Smooth muscle cell (in vitro differentiated cells): ENCODE results near the gene LMO1. TPM values are rescaled to one million over a fixed set of nuclear protein-coding genes. Genes with fewer than 3 reads are reported as not detected.

Experiments
- DNase-seq: peaks from one replicate; lab custom pipeline; 2025; ENCODE audit not compliant: unreplicated experiment; lab: John Stamatoyannopoulos, UW
- H2AFZ ChIP-seq: fragments of 200-600 bp; sonication (generic); 2 replicates; pipeline ENCODE4 v1.6.0; 2016; ENCODE audit warnings: antibody characterized with exemption, low read depth, mild to moderate bottlenecking
- H3F3A ChIP-seq: fragments of 200-600 bp; sonication (generic); 2 replicates; pipeline ENCODE4 v1.6.0; 2017; ENCODE audit warnings: antibody characterized with exemption, low read depth
- H3K27ac ChIP-seq: fragments of 200-600 bp; sonication (generic); 2 replicates; pipeline ENCODE4 v1.5.1; 2016; ENCODE audit warnings: low read depth, mild to moderate bottlenecking
- H3K27me3 ChIP-seq: fragments of 200-600 bp; sonication (generic); 2 replicates; pipeline ENCODE4 v1.6.1; 2016; ENCODE audit warnings: low read depth, mild to moderate bottlenecking
- H3K36me3 ChIP-seq: fragments of 200-600 bp; sonication (generic); 2 replicates; pipeline ENCODE4 v1.5.1; 2016; ENCODE audit warnings: low read depth
- H3K4me1 ChIP-seq: fragments of 200-600 bp; sonication (generic); 2 replicates; pipeline ENCODE4 v1.5.1; 2016; ENCODE audit warnings: low read depth
- H3K4me2 ChIP-seq: fragments of 200-600 bp; sonication (generic); 2 replicates; pipeline ENCODE4 v1.6.0; 2016; ENCODE audit warnings: mild to moderate bottlenecking
- H3K4me3 ChIP-seq: fragments of 200-600 bp; sonication (generic); 2 replicates; pipeline ENCODE4 v1.5.1; 2016; ENCODE audit warnings: mild to moderate bottlenecking
- H3K79me2 ChIP-seq: fragments of 200-600 bp; sonication (generic); 2 replicates; pipeline ENCODE4 v1.6.0; 2016; ENCODE audit warnings: low read depth, mild to moderate bottlenecking
- H3K9ac ChIP-seq: fragments of 200-600 bp; sonication (generic); 2 replicates; pipeline ENCODE4 v1.6.0; 2016; ENCODE audit warnings: low read depth
- H3K9me3 ChIP-seq: fragments of 200-600 bp; sonication (generic); replicated peaks from 2 replicates; pipeline ENCODE4 v1.5.1; 2016; ENCODE audit warnings: low read depth
- H4K20me1 ChIP-seq: fragments of 200-600 bp; sonication (generic); 2 replicates; pipeline ENCODE4 v1.6.0; 2016; ENCODE audit warnings: low read depth
- CTCF ChIP-seq: fragments of 200-600 bp; sonication (generic); IDR thresholded peaks from 2 replicates; pipeline ENCODE4 v1.5.1; 2017; ENCODE audit warnings: borderline replicate concordance, mild to moderate bottlenecking, antibody characterized with exemption; ENCODE audit not compliant: insufficient read depth, poor library complexity, severe bottlenecking
- WGBS: methylation state at CpG from one replicate; pipeline ENCODE4 v1.1.7; 2016; ENCODE audit warnings: low lambda C conversion rate; 5-methylcytosine and 5-hydroxymethylcytosine counted together
- polyA plus RNA-seq: library from polyadenylated mRNA; unstranded; fragments of >200 nt; fragmentation: Nextera tagmentation; extraction: Ambion mirVana; gene quantifications from 2 replicates; pipeline ENCODE4 v1.2.1, GENCODE V29; 2016
- total RNA-seq: library from RNA; depleted of rRNA; stranded (reverse); fragments of >200 nt; gene quantifications from 2 replicates; pipeline ENCODE4 v1.2.3, GENCODE V29; 2014

The LMO1 gene
- total and polyA plus RNA-seq, 2 experiments from 2014 or later, result 1.1 to 1.6 TPM

DNA sequence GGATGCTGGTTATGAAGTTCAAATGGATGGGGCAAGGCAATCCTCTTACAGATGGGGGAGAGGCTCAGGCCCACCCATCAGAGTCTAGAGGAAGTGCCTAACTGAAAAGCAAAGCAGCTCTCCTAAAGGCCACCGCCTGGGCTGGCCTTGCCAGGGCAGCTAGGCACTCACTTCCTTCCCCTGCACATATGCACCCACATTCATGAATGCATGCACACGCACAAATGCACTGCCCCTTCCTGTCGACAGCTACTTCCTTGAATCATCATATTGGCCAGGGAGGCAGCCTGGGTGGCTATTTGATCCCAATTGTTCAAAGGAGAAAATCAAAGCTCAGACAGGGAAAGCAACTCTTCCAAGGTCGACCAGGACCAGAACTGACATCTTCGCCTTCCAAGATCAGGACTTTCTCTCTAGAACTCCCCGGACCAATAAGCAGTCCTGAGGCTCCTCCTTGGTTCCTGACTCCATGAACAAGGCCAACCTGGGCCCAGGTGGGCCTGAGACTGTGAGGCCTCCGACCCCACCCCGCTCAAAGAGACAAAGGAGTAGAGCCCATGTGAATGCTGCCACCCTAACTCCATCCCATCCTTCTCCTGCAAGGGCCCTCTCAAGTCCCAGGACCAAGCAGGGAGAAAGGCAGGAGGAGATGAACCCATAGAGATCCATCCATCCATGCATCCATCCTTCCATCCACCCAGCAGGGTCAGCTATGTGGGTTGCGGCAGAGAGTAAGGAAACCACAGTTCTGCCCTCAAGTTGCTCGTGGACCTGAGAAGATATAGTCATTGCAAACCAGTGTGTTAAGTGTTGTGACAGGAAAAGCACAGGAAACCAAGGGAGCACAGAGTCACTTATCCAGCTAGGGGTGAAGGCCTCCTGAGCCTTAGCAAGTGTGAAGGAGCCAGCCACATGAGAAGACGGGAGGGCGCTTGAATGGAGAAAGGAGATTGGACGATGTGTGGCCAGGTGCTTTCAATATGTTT, 35.4 kb upstream of the LMO1 start:
- H3K9me3 ChIP-seq, result no peaks in the 10 kb centered on the region
- 91% methylated on average over 13 of the region's 13 CpGs for WGBS
- no peaks in the 10 kb centered on the region for H4K20me1 ChIP-seq
- H3K79me2 ChIP-seq, result no peaks in the 10 kb centered on the region
- no peak overlapping the region for H3K27ac ChIP-seq
- no peak for TF ChIP-seq CTCF
- H3K4me1 ChIP-seq, result no peaks in the 10 kb centered on the region
- no peak overlapping the region for H3K4me3 ChIP-seq
- peaks cover 6% of the 10 kb centered on the region for H3K27me3 ChIP-seq
- H2AFZ ChIP-seq, result no peak overlapping the region
- H3K9ac ChIP-seq, result no peak overlapping the region
- H3F3A ChIP-seq, result no peaks in the 10 kb centered on the region
- no peaks in the 10 kb centered on the region for H3K36me3 ChIP-seq
- no peak for DNase-seq
- no peak overlapping the region for H3K4me2 ChIP-seq

DNA sequence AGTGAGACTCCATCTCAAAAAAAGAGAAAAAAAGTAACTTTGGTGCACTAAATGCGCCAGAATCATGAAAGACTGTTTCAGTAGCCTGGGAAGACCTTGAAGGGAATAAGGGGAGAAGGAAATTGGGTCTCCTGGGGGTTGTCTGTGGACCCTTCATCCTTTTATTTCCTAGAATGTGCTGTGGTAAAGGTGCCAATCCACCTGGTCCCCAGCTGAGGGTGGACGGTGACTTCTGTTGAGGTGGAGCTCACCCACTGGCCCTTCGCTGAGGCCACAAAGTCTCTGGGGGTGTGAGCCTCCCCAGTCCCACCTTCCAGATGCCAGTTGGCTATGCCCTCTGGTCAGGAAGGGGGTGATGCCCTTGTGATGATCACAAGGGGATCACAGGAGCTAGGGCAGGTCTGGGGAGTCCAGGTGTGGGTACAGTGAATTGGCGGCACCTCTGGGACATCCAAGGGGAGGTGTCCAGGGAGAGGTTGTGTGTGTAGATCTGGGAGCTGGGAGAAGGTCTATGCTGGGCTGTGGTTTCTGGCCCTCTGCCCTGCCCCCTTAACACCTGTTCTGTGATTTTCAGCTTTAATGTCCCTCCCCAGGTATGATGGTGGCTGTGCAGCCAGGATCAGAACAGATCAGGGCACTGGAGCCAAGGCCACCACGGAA, 34.2 kb upstream of the LMO1 start:
- 96% methylated on average over 5 of the region's 5 CpGs for WGBS
- no peak overlapping the region for H2AFZ ChIP-seq

DNA sequence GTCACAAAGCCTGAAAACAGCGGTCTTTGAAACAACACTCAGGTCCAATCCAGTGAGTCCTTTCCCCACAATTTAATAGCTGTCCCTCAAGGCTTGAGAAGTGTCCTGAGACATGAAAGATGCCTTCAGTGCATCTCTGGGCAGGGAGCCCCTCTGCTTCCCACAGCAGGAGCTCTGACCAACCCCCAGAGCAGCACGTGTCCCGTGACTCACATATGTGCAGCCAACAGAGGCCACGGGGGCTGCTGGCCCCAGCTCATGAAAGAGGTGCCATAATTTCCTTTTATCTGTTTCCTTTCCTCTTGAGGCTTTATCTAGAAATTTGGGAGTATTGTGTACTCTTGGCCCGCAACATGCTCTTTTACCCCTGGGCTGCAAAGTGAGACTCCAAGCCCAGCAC, 33.2 kb upstream of the LMO1 start:
- Histone ChIP-seq H4K20me1 (no peaks in the 10 kb centered on the region), H3K9ac (no peak overlapping the region), H3K27me3 (peaks cover 9% of the 10 kb centered on the region), H3F3A (no peaks in the 10 kb centered on the region), H3K36me3 (no peaks in the 10 kb centered on the region), H3K9me3 (no peaks in the 10 kb centered on the region), H3K4me2 (no peak overlapping the region), H3K4me1 (no peaks in the 10 kb centered on the region), H3K79me2 (no peaks in the 10 kb centered on the region), H3K4me3 (no peak overlapping the region), H2AFZ (no peak overlapping the region), H3K27ac (no peak overlapping the region)
- no peak for DNase-seq
- 84% methylated on average over 5 of the region's 5 CpGs for WGBS
- TF ChIP-seq CTCF, result no peak

More for the DNA sequence above, 34.2 kb upstream of the LMO1 start:
- H4K20me1 ChIP-seq, result no peaks in the 10 kb centered on the region
- H3K79me2 ChIP-seq, result no peaks in the 10 kb centered on the region
- H3K9me3 ChIP-seq, result no peaks in the 10 kb centered on the region
- H3K36me3 ChIP-seq, result no peaks in the 10 kb centered on the region
- H3K4me3 ChIP-seq, result no peak overlapping the region
- no peak overlapping the region for H3K4me2 ChIP-seq
- H3K27ac ChIP-seq, result no peak overlapping the region
- DNase-seq, result no peak
- H3F3A ChIP-seq, result no peaks in the 10 kb centered on the region
- TF ChIP-seq CTCF, result no peak
- H3K27me3 ChIP-seq, result peaks cover 9% of the 10 kb centered on the region
- H3K9ac ChIP-seq, result no peak overlapping the region
- no peaks in the 10 kb centered on the region for H3K4me1 ChIP-seq
